Left ventricle myocardium inferior (tissue), 1 donor: Measurements from ENCODE around the gene CPNE5. TPM values are rescaled to one million over a fixed set of nuclear protein-coding genes. Genes with fewer than 3 reads are reported as not detected.

Experiments used
- DNase-seq: peaks from one replicate; pipeline ENCODE4 v3.0.0-alpha.2; 2020
- H3K27ac ChIP-seq: fragments of 200-600 bp; replicated peaks from 2 replicates; pipeline ENCODE4 v1.8.0; 2021
- H3K27me3 ChIP-seq: fragments of 200-600 bp; 2 replicates; pipeline ENCODE4 v1.8.0; 2021; ENCODE audit warnings: low read depth
- H3K36me3 ChIP-seq: fragments of 200-600 bp; 2 replicates; pipeline ENCODE4 v1.8.0; 2021
- H3K4me1 ChIP-seq: fragments of 200-600 bp; 2 replicates; pipeline ENCODE4 v1.8.0; 2021
- H3K4me3 ChIP-seq: fragments of 200-600 bp; 2 replicates; pipeline ENCODE4 v1.8.0; 2021; ENCODE audit warnings: mild to moderate bottlenecking, moderate library complexity
- H3K9me3 ChIP-seq: fragments of 200-600 bp; replicated peaks from 2 replicates; pipeline ENCODE4 v1.8.0; 2021
- CTCF ChIP-seq: fragments of 200-600 bp; IDR thresholded peaks from 2 replicates; pipeline ENCODE4 v1.8.0; 2021; ENCODE audit warnings: antibody characterized with exemption, mild to moderate bottlenecking, borderline replicate concordance
- intact Hi-C: fragments of 100-400 bp; cut with micrococcal nuclease; formaldehyde crosslinking; loops from one replicate; pipeline ENCODE4 v1.11.0; 2022
- total RNA-seq: library from RNA; stranded (reverse); fragmentation: NEBNext Ultra II Directional; extraction: Animal tissue kit (Norgen Biotek cat#: 25700); gene quantifications from one replicate; pipeline ENCODE4 v1.2.1, GENCODE V29; 2021
- donor health status: DM: no; HTN: yes; CAD: no; lungs with severe emphysema.

The CPNE5 gene
- total RNA-seq, 1 donor from 2014 or later, result 26.5 TPM

- no peak for DNase-seq
- TF ChIP-seq CTCF, result no peak
- intact Hi-C loops, result no loop called here
- Histone ChIP-seq H3K27me3 (no peaks in the 10 kb centered on the region), H3K4me1 (peaks cover 5% of the 10 kb centered on the region), H3K27ac (no peak overlapping the region), H3K4me3 (no peak overlapping the region), H3K36me3 (no peaks in the 10 kb centered on the region), H3K9me3 (no peaks in the 10 kb centered on the region)
These were observed 141.0 kb downstream of the CPNE5 start for GRCh38 chr6:36698196-36698595.

- peaks cover 12% of the 10 kb centered on the region for H3K4me1 ChIP-seq
- no peaks in the 10 kb centered on the region for H3K36me3 ChIP-seq
- DNase-seq, result no peak
- H3K27ac ChIP-seq, result no peak within 1 kb of the TSS
- H3K27me3 ChIP-seq, result no peaks in the 10 kb centered on the region
- no peaks in the 10 kb centered on the region for H3K9me3 ChIP-seq
- no peak within 1 kb of the TSS for H3K4me3 ChIP-seq
- TF ChIP-seq CTCF, result no peak
- intact Hi-C loops, result no loop called here
These were observed 141.8 kb downstream of the CPNE5 start, which contains the start of gene RAB44 for GRCh38 chr6:36697481-36697903. Gene RAB44, plus strand, starts transcription at chr6:36697826. Its CDS starts 6,410 bp downstream, at chr6:36704236.

GRCh38 chr6:36695414-36695813, 143.8 kb downstream of the CPNE5 start:
- DNase-seq, result no peak
- no peak for TF ChIP-seq CTCF
- intact Hi-C loops, result no loop called here

GRCh38 chr6:36694616-36695015, 144.6 kb downstream of the CPNE5 start:
- H3K27ac ChIP-seq, result no peak overlapping the region
- intact Hi-C loops, result no loop called here
- TF ChIP-seq CTCF, result no peak
- no peaks in the 10 kb centered on the region for H3K36me3 ChIP-seq
- H3K4me1 ChIP-seq, result peaks cover 22% of the 10 kb centered on the region
- no peaks in the 10 kb centered on the region for H3K9me3 ChIP-seq
- H3K27me3 ChIP-seq, result no peaks in the 10 kb centered on the region
- DNase-seq, result no peak
- H3K4me3 ChIP-seq, result no peak overlapping the region

More at GRCh38 chr6:36695414-36695813, 143.8 kb downstream of the CPNE5 start:
- Histone ChIP-seq H3K27me3 (no peaks in the 10 kb centered on the region), H3K27ac (no peak overlapping the region), H3K36me3 (no peaks in the 10 kb centered on the region), H3K9me3 (no peaks in the 10 kb centered on the region), H3K4me3 (no peak overlapping the region), H3K4me1 (peaks cover 22% of the 10 kb centered on the region)

- Histone ChIP-seq H3K9me3 (no peaks in the 10 kb centered on the region), H3K4me3 (peak overlapping the region; percentile 26), H3K27me3 (no peaks in the 10 kb centered on the region), H3K27ac (peak overlapping the region; percentile 55), H3K4me1 (peaks cover 22% of the 10 kb centered on the region), H3K36me3 (no peaks in the 10 kb centered on the region)
- intact Hi-C loops, result no loop called here
- TF ChIP-seq CTCF, result no peak
- DNase-seq, result peak; percentile 68
These were observed 146.2 kb downstream of the CPNE5 start for GRCh38 chr6:36692861-36693702.
